Measurements from ENCODE around the gene SH3RF3.

GRCh38 chr2:109271920-109272319 is 142.9 kb downstream of the SH3RF3 start:
- TF ChIP-seq CTCF (IDR thresholded peaks at IDR 0.05) (no peak), POLR2AphosphoS5 (IDR thresholded peaks at IDR 0.05) (no peak), EP300 (IDR thresholded peaks at IDR 0.05) (no peak), POLR2A (IDR thresholded peaks at IDR 0.05) (no peak)

Data from upper lobe of left lung (tissue), 4 donors.